CD4-positive, alpha-beta T cell treated with Interleukin-12 subunit alpha and Interleukin-12 subunit beta, for 1 hour (primary cell): ENCODE measurements around the gene SLC16A14.

Source experiments
- DNase-seq: peaks from one replicate; pipeline ENCODE4 v3.0.0-alpha.2; 2020

SLC16A14 gene

DNA sequence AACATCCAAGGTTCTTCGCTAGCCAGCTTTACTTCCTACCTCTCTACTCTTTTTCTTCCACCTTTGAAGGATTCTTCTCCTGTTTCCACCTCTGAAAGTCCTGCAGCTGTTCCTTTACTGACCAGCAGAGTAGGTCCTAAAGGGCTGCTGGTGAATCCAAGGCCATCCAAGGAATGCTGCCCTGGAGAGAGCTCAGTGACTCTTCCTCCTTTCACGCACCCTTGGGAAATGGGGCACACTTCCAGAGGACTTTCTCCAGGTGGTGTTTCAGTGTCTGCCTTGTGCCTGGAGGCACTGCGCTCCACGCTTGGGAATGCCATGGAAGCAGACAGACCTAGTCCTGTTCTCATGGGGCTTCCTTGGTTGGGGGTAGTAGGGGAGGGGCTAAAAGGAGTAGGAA is 45.4 kb downstream of the SLC16A14 start:
- DNase-seq, result no peak

DNA sequence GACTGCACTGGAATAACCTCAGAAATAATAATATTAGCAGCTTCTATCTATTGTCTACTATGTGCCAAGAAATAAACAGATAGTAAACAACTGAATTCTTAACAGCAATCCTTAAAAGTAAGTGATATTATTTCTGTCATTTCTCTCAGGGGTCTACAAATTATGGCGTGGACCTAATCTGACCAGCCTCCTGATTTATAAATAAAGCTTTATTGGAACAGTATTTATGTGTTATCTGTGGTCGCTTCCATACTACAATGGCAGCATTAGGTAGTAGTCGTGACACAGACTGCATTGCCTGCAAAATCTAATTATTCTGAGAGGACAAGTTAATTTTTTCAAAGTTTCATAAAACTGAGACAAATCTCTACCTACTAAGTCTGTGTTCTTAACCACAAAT is 49.0 kb downstream of the SLC16A14 start:
- DNase-seq, result no peak

DNA sequence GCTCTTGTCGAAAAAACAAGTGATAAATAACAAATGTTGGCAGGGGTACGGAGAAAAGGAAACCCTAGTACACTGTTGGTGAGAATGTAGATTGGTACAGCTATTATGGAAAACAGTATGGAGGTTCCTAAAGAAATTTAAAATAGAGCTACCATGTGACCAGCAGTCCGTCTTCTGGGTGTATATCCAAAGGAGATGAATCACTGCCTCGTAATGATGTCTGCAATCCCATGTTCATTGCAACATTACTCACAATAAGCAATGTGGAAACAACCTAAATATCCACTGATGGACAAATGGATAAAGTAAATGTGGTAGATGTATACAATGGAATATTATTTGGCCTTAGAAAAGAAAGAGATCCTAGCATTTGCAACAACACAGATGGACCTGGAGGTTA is 50.6 kb downstream of the SLC16A14 start:
- DNase-seq, result no peak

DNA sequence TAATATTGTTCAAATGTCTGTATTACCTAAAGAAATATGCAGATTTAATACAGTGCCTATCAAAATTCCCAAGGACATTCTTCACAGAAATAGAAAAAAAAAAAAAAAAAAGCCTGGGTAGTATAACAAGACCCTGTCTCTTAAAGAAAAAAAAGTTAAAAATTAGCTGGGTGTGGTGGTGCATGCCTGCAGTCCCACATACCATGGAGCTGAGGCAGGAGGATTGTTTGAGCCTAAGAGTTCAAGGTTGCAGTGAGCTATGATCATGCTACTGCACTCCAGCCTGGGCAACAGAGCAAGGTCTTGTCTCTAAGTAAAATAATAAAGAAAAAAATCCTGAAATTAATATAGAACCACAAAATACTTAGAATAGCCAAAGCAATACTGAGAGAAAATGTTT is 51.9 kb downstream of the SLC16A14 start:
- no peak for DNase-seq

DNA sequence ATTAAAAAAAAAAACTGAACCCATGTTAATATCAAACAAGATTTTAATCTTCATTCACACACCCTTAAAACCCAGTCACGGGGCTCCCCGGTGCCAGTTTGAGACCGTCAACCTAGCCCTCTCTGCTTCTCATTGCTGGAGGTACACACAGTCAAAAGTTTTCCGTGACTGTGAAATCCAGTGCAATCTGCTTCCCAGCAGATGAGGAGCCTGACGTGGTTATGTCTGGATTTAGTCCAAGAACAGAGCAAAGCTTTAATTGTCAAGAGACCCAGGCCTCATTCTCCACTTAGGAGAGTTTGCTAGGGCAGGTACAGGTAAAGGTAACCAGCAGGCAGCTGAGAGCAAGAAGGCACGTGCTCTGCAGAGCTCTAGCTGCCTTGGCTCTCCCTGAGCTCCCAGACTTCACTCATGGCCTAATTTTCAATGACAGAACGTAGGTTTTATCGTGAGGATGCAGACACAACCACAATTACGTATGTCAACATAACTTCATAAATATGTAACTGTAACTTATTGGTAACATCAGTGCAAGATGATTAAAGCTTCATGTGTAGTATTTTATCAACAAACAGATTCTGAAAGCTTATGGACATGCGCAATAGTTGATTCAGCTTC is 56.3 kb downstream of the SLC16A14 start:
- DNase-seq, result no peak

DNA sequence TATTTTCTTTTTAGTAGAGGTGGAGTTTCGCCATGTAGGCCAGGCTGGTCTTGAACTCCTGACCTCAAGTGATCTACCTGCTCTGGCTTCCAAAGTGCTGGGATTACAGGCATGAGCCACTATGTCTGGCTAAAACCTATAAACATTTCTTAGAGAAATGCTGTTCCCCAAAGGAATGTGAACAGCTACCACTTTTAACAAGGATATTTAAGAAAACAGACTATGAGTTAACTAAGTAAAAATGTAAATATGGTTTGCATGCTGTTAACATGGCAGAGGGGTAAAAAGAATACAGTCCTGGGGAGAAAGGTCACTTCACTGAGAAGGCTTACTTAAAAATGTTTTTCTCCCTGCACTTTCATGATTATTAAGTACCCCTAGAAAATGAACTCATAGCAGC is 57.1 kb downstream of the SLC16A14 start:
- no peak for DNase-seq

DNA sequence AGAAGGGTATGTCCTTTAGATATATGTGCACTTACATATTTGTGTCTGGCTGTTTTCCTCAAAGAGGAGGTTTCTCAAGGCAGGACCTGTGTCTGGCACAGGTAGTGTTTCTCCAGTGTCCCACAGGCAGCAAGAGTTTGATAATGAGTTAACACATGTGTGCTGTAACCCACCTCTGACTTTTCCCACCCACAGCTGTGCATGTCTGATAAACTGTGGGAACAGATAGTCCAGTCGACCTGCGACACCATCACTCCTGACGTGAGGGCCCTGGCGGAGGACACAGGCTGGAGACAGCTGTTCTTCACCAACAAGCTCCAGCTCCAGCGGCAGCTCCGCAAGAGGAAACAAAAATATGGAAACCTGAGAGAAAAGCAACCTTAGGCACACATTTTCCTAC is 58.2 kb downstream of the SLC16A14 start:
- no peak for DNase-seq

DNA sequence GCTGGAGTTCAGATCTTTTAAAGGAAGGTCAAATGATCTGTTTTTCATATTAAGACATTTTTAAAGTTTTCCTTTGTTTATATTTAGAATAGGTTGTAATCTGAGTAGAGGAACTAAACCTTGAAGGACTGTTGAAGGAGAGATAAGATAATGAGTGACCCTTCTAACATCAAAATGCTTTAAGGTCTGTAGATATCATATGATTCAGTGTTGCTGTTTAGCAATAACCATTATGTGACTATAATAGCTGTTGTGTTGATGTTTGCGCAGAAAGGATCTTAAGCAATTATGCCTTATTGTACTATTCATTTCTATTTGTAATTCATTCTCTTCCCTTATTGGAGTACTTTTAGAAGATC is 60.0 kb downstream of the SLC16A14 start:
- DNase-seq, result no peak

DNA sequence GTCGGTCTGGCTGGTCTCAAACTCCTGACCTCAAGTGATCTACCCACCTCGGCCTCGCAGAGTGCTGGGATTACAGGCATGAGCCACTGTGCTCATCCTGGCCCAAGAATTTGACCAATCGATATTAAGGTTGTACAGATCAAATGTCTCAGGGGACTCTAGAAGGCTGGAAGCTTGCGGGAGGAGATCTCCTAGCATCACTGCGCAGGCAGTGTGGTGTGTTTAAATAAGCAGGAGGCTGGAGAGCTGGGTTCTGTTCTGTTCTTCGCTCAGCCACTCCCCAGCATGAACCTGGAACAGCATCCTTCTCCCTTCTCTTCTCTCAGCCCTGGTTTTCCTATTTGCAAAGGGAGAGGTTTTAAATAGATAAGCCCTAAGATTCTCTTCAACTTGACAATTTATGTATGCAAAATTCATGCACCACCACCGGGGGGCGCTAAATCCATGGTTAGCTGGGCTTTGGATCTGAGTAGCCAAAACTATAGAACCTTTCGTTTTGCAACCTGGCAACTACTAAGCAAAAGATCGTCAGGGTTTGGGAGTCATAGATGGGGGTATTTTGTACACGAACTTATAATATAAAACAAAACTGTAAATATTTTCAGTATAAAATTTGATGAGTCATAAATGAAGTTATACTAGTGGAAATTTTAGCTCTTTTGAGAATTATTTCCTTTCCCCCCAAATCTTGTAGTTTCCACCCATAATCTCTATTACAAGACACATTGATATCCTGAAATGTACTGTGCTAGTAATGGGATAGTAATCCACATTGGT is 60.6 kb downstream of the SLC16A14 start:
- DNase-seq, result peak; percentile 75

DNA sequence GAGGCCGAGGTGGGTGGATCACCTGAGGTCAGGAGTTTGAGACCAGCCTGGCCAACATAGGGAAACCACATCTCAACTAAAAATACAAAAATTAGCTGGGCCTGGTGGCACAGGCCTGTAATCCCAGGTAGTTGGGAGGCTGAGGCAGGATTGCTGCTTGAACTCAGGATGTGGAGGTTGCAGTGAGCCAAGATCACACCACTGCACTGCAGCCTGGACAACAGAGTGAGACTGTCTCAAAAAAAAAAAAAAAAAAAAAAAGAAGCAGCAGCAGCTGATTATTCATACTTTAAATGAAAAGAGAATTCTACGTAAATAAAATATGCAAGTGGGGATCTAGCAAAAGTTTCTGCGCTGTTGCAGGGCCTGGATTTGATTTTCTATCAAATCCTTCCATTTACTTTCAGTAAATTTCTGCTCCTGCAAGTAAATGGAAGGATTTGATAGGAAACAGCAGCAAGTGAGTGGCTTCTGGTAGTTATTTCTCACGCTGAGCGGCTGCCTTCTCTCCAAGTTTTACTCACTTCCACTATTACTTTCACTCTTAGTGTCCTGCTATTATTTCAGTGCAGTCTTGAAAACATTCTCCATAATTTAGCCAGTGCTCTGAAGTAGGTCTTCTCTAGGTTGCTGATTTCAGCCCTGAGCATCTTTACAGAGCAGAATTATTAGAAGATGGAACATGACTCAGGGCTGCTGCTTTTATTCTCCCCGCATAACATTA is 68.4 kb downstream of the SLC16A14 start:
- DNase-seq, result no peak

DNA sequence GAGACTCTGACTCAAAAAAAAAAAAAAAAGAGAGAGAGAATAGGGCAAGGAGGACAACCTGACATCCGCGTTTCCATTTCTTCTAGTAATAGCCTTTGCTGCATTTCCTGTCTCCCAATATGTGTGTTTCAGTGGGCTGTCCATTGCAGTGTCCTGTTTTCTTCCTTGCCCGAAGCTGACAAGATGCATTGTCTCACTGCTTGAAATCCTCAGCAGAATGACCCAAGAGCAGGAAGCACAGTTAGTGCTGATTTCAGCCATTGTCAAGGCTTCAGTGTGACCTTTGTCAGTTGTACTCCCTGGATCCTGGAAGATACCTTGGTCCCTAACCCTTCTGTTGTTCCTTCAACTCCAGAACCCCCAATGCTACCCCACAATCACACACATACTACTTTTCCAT is 71.2 kb downstream of the SLC16A14 start:
- no peak for DNase-seq

DNA sequence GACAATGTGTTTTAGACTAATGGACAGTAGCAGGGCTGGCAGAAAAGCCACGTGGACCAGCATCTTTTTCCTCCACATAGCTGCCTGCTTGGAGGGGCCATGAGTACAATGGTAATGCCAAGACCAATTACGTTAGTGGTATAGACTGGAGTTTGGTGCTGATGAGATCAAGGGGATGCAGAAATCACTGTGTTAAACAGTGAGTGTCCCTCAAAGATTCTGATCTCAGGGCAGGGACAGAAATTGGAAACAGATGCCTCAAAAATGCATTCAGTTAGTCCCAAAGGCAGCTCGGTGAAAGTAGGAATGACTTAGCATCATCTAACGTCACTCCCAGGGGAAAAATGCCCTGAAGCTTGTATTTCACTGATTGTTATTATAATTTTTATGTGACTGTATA is 72.4 kb downstream of the SLC16A14 start:
- DNase-seq, result no peak

DNA sequence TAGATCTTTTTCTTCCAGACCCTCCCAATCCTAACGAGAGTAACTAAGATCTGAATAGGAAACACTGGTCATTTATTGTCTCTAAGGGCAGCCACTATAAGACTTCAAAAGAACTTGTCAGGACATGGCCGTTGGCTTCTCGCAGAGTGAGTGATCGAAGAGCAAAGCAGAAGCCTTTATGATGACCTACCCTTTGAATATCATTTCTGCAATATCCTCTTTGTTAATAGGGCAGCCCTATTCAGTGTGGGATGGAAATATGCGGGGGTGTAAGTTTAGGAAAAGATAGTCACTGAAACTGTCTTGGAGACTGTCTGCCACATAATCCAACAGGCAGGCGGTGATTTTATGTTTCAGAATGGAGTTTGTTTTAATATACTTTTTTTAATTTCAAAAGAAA is 75.5 kb downstream of the SLC16A14 start:
- no peak for DNase-seq
